Neural progenitor cell (in vitro differentiated cells): ENCODE data around the gene TLR6.
"Not testable (repeated sequence)": the region's sequence is repeated elsewhere in the genome, so short reads cannot be mapped to it uniquely, and the experiment has no call there.

Source experiments
- CTCF ChIP-seq: fragments of 200-600 bp; sonication (generic); IDR thresholded peaks from 2 replicates; pipeline ENCODE4 v1.5.1; 2017; ENCODE audit warnings: antibody characterized with exemption, mild to moderate bottlenecking
- EZH2 ChIP-seq: fragments of 200-600 bp; sonication (generic); IDR thresholded peaks from 2 replicates; pipeline ENCODE4 v1.6.1; 2017; ENCODE audit warnings: antibody characterized with exemption, mild to moderate bottlenecking, moderate library complexity

- TF ChIP-seq CTCF, EZH2: not testable (repeated sequence)
Observed at GRCh38 chr4:38807462-38807861, 49.2 kb downstream of the TLR6 start.
